PC-3 (cell line): Measurements from ENCODE around the gene LRRC7. TPM values are rescaled to one million over a fixed set of nuclear protein-coding genes. Genes with fewer than 3 reads are reported as not detected.

Experiments
- ATAC-seq: fragments of 200-7000 bp; cut with Tn5 transposase; 2 replicates; pipeline ENCODE4 v1.9.1; 2020; ENCODE audit warnings: mild to moderate bottlenecking, moderate library complexity
- BruUV-seq: library from RNA; stranded (reverse); fragments of 400-500 nt; replicated peaks from 2 replicates; lab custom pipeline; 2021; lab: Mats Ljungman, UMichigan
- CTCF ChIA-PET: fragments of 300-600 bp; sonication (Branson Sonifier 250); formaldehyde crosslinking; loops from one replicate; lab custom pipeline; 2022; ENCODE audit warnings: antibody characterized with exemption; lab: Charles Lee
- POLR2A ChIA-PET: fragments of 300-600 bp; sonication (Branson Sonifier 250); formaldehyde crosslinking; loops from one replicate; lab custom pipeline; 2022; ENCODE audit warnings: antibody characterized with exemption; ENCODE audit not compliant: unreplicated experiment; lab: Charles Lee
- DNase-seq: peaks from one replicate; pipeline ENCODE4 v3.0.0-alpha.2; 2015
- H2AFZ ChIP-seq: fragments of 300-600 bp; sonication (generic); 2 replicates; pipeline ENCODE4 v1.6.0; 2016; ENCODE audit warnings: antibody characterized with exemption, low read length
- H3F3A ChIP-seq: fragments of 300-600 bp; sonication (generic); one replicate; pipeline ENCODE4 v1.6.0; 2017; ENCODE audit warnings: antibody characterized with exemption, low read length, control low read depth, mild to moderate bottlenecking; ENCODE audit not compliant: unreplicated experiment
- H3K27ac ChIP-seq: fragments of 300-600 bp; sonication (generic); 2 replicates; pipeline ENCODE4 v1.5.1; 2016; ENCODE audit warnings: mild to moderate bottlenecking, low read length
- H3K27me3 ChIP-seq: fragments of 300-600 bp; sonication (generic); 2 replicates; pipeline ENCODE4 v1.6.1; 2016; ENCODE audit warnings: low read length, mixed read lengths
- H3K36me3 ChIP-seq: fragments of 300-600 bp; sonication (generic); 2 replicates; pipeline ENCODE4 v1.6.1; 2016; ENCODE audit warnings: low read depth, mixed run types, low read length, mixed read lengths
- H3K4me1 ChIP-seq: fragments of 300-600 bp; sonication (generic); 2 replicates; pipeline ENCODE4 v1.5.1; 2016; ENCODE audit warnings: low read length; ENCODE audit not compliant: insufficient read depth
- H3K4me2 ChIP-seq: fragments of 300-600 bp; sonication (generic); 2 replicates; pipeline ENCODE4 v1.6.0; 2016; ENCODE audit warnings: low read length
- H3K4me3 ChIP-seq: fragments of 300-600 bp; sonication (generic); 2 replicates; pipeline ENCODE4 v1.5.1; 2016; ENCODE audit warnings: mild to moderate bottlenecking, low read length, mixed read lengths
- H3K79me2 ChIP-seq: fragments of 300-600 bp; sonication (generic); 2 replicates; pipeline ENCODE4 v1.6.1; 2017; ENCODE audit warnings: low read length, mixed read lengths
- H3K9ac ChIP-seq: fragments of 300-600 bp; sonication (generic); 2 replicates; pipeline ENCODE4 v1.6.0; 2016; ENCODE audit warnings: mild to moderate bottlenecking, low read length
- H3K9me2 ChIP-seq: fragments of 300-600 bp; sonication (generic); replicated peaks from 2 replicates; pipeline ENCODE4 v1.6.1; 2016; ENCODE audit warnings: mixed run types, low read length, mixed read lengths
- H3K9me3 ChIP-seq: fragments of 300-600 bp; sonication (generic); 2 replicates; pipeline ENCODE4 v1.6.1; 2016; ENCODE audit warnings: low read length, mixed read lengths
- H4K20me1 ChIP-seq: fragments of 300-600 bp; sonication (generic); 2 replicates; pipeline ENCODE4 v1.6.1; 2016; ENCODE audit warnings: low read length, mixed read lengths
- CTCF ChIP-seq: fragments of 300-600 bp; sonication (generic); conservative IDR thresholded peaks from 2 replicates; pipeline ENCODE4 v1.5.1; 2017; ENCODE audit warnings: antibody characterized with exemption, low read depth, mild to moderate bottlenecking, low read length
- EZH2 ChIP-seq: fragments of 300-600 bp; sonication (generic); IDR thresholded peaks from one replicate; pipeline ENCODE4 v1.6.1; 2017; ENCODE audit warnings: antibody characterized with exemption, mild to moderate bottlenecking, low read length; ENCODE audit not compliant: unreplicated experiment
- EZH2phosphoT487 ChIP-seq: fragments of 300-600 bp; sonication (generic); IDR thresholded peaks from 2 replicates; pipeline ENCODE4 v1.6.1; 2018; ENCODE audit warnings: mild to moderate bottlenecking, antibody characterized with exemption, low read length, borderline replicate concordance
- intact Hi-C: fragments of 100-400 bp; cut with micrococcal nuclease; formaldehyde crosslinking; loops from 2 replicates; pipeline ENCODE4 v1.9.0; 2023
- total RNA-seq: library from RNA; depleted of rRNA; stranded (reverse); fragments of >200 nt; gene quantifications from 2 replicates; pipeline ENCODE4 v1.2.3, GENCODE V29; 2014

Gene LRRC7
- total RNA-seq, 1 experiment from 2014 or later = 0.04 TPM

- no peak overlapping the region for H3K4me3 ChIP-seq
Observed at GRCh38 chr1:70033266-70033873, 465.6 kb downstream of the LRRC7 start.

GRCh38 chr1:70033936-70034335 is 466.2 kb downstream of the LRRC7 start:
- H3K9ac ChIP-seq = no peak overlapping the region
- H3F3A ChIP-seq = no peaks in the 10 kb centered on the region
- ATAC-seq = no peak
- H3K4me3 ChIP-seq = no peak overlapping the region
- no peak overlapping the region for H3K4me2 ChIP-seq
- CTCF ChIA-PET = interaction anchor here (1.1 kb wide), 2 partner anchors 108 to 172 kb away, joined by 5 to 17 read pairs; partner anchors contain the start of gene LRRC40
- TF ChIP-seq EZH2phosphoT487 (no peak), CTCF (no peak), EZH2 (no peak)
- no peaks in the 10 kb centered on the region for H3K9me3 ChIP-seq
- no peaks in the 10 kb centered on the region for H3K79me2 ChIP-seq
- no peak for DNase-seq
- H3K9me2 ChIP-seq = no peaks in the 10 kb centered on the region
- H3K27me3 ChIP-seq = peaks cover 13% of the 10 kb centered on the region; the same call in 1 of the 2 replicates
- no peak overlapping the region for H3K27ac ChIP-seq
- BruUV-seq = no TSS peak
- no peaks in the 10 kb centered on the region; the same call in 1 of the 2 replicates for H3K4me1 ChIP-seq
- POLR2A ChIA-PET = interaction anchor here (0.6 kb wide), 1 partner anchor 112 kb away, joined by 3 read pairs; no protein-coding TSS in a partner anchor
- no peak overlapping the region for H2AFZ ChIP-seq
- H3K36me3 ChIP-seq = no peaks in the 10 kb centered on the region
- intact Hi-C loops = loop anchor here (1.0 to 2.0 kb wide), 4 partner anchors 99 to 476 kb away; no protein-coding TSS in a partner anchor
- H4K20me1 ChIP-seq = no peaks in the 10 kb centered on the region

More at GRCh38 chr1:70033266-70033873, 465.6 kb downstream of the LRRC7 start:
- ChIA-PET CTCF (no interaction called here), POLR2A (interaction anchor here (0.6 kb wide), 1 partner anchor 113 kb away, joined by 3 read pairs; no protein-coding TSS in a partner anchor)
- Histone ChIP-seq H3K27me3 (peaks cover 18% of the 10 kb centered on the region; the same call in 1 of the 2 replicates), H3K4me2 (no peak overlapping the region), H3K9me3 (no peaks in the 10 kb centered on the region), H3K27ac (no peak overlapping the region), H2AFZ (no peak overlapping the region), H3K9ac (no peak overlapping the region), H3K9me2 (no peaks in the 10 kb centered on the region), H4K20me1 (no peaks in the 10 kb centered on the region), H3K79me2 (no peaks in the 10 kb centered on the region), H3K36me3 (no peaks in the 10 kb centered on the region), H3F3A (no peaks in the 10 kb centered on the region), H3K4me1 (no peaks in the 10 kb centered on the region; the same call in 1 of the 2 replicates)
- intact Hi-C loops = no loop called here
- no TSS peak for BruUV-seq
- DNase-seq (no peak), ATAC-seq (no peak)
- no peak for TF ChIP-seq CTCF
- TF ChIP-seq EZH2phosphoT487 = no peak
- no peak for TF ChIP-seq EZH2
